Measurements from ENCODE around the gene DNAJC24.

Gene DNAJC24

GRCh38 chr11:31433851-31434250 lies 64.2 kb downstream of the DNAJC24 start:
- H3K4me3 Mint-ChIP-seq = no peak overlapping the region
- no peak overlapping the region for H3K27ac Mint-ChIP-seq
- H3K9me3 Mint-ChIP-seq = no peaks in the 10 kb centered on the region
- H3K36me3 Mint-ChIP-seq (ENCODE audit: low read depth) = peaks cover 6% of the 10 kb centered on the region
- no peaks in the 10 kb centered on the region for H3K27me3 Mint-ChIP-seq (ENCODE audit: low read depth)
- H3K4me1 Mint-ChIP-seq (ENCODE audit: low read depth) = peaks cover 7% of the 10 kb centered on the region

DNA sequence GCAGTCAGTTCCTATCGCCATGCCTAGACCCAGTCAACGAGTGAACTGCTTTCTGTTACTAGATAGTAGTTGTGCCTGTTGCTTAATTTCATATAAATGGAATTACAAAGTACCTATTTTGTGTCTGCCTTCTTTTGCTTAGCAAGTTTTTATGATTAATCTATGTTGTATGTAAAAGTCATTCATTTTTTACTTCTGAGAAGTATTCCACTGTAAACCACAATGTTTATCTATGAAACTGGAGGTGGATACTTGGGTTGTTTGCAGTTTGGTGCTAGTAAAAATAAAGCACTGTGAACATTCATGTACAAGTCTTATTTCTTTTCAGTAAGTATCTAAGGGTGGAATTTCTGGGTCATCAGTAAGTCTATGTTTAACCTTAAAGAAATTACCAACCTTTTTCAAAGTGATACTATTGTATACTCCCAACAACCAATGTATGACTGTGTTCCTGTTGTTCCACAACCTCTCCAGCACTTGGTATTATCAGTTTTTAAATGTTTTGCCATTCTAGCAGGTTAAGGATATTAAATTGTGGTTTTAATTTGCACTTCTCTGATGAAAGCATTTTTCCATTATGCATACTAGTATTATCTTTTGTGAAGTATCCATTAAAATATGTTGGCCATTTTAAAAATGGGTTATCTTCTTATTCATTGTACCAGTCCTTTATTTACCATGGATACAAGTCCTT lies 68.2 kb downstream of the DNAJC24 start:
- no peak overlapping the region for H3K4me3 Mint-ChIP-seq
- H3K27me3 Mint-ChIP-seq (ENCODE audit: low read depth) = no peaks in the 10 kb centered on the region
- H3K4me1 Mint-ChIP-seq (ENCODE audit: low read depth) = peaks cover 7% of the 10 kb centered on the region
- H3K27ac Mint-ChIP-seq = no peak overlapping the region
- H3K36me3 Mint-ChIP-seq (ENCODE audit: low read depth) = no peaks in the 10 kb centered on the region
- H3K9me3 Mint-ChIP-seq = no peaks in the 10 kb centered on the region

DNA sequence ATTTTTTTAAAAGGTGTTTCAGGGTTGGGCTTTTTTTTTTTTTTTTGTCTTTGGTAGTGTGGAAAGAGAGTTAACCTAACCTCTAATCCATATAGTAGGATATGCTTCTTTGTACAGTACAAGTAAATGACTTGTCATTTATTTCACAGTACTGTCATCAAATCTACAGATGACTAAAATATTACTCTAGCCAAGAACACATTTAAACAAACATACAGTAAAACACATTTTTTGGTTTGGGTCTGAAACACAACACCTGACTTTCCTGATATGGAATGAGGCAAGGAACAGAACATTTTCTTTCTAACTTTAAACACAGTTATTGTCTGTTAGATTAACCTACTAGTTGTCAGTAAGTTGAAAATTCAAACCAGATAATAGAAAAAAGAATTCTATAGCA lies 71.6 kb downstream of the DNAJC24 start:
- H3K4me1 Mint-ChIP-seq (ENCODE audit: low read depth) = peaks cover 9% of the 10 kb centered on the region
- H3K9me3 Mint-ChIP-seq = no peaks in the 10 kb centered on the region
- H3K4me3 Mint-ChIP-seq = no peak overlapping the region
- H3K36me3 Mint-ChIP-seq (ENCODE audit: low read depth) = peaks cover 5% of the 10 kb centered on the region
- no peaks in the 10 kb centered on the region for H3K27me3 Mint-ChIP-seq (ENCODE audit: low read depth)
- H3K27ac Mint-ChIP-seq = no peak overlapping the region

DNA sequence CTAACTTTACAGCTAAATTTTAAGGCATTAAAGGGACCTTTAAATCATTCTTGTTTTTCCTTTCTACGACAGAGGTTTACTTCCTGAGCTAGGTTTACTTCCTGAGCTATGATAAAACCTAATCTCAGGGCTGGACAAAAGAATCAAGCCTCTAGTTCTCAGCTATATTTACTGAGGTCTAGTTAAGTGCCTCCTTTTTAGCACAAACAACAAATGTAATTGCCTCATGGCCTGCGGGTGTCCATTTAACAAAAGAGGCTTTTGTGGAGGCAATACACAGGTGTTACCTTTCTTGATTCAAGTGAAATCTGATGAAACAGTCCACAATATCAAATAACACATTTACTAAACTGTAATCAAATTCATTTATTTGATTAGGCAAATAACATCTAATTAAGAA lies 72.4 kb downstream of the DNAJC24 start:
- H3K27me3 Mint-ChIP-seq (ENCODE audit: low read depth) = no peaks in the 10 kb centered on the region
- H3K4me3 Mint-ChIP-seq = no peak overlapping the region
- peaks cover 9% of the 10 kb centered on the region for H3K4me1 Mint-ChIP-seq (ENCODE audit: low read depth)
- no peaks in the 10 kb centered on the region for H3K9me3 Mint-ChIP-seq
- H3K36me3 Mint-ChIP-seq (ENCODE audit: low read depth) = peaks cover 8% of the 10 kb centered on the region
- H3K27ac Mint-ChIP-seq = no peak overlapping the region

GRCh38 chr11:31443802-31444201 lies 74.1 kb downstream of the DNAJC24 start:
- Mint-ChIP-seq H3K4me3 (no peak overlapping the region), H3K27me3 (ENCODE audit: low read depth) (no peaks in the 10 kb centered on the region), H3K9me3 (no peaks in the 10 kb centered on the region), H3K36me3 (ENCODE audit: low read depth) (peaks cover 10% of the 10 kb centered on the region), H3K4me1 (ENCODE audit: low read depth) (peaks cover 1% of the 10 kb centered on the region), H3K27ac (no peak overlapping the region)

GRCh38 chr11:31445621-31446020 lies 76.0 kb downstream of the DNAJC24 start:
- H3K4me3 Mint-ChIP-seq = no peak overlapping the region
- H3K4me1 Mint-ChIP-seq (ENCODE audit: low read depth) = peaks cover 1% of the 10 kb centered on the region
- H3K36me3 Mint-ChIP-seq (ENCODE audit: low read depth) = peaks cover 13% of the 10 kb centered on the region
- H3K27ac Mint-ChIP-seq = no peak overlapping the region
- no peaks in the 10 kb centered on the region for H3K27me3 Mint-ChIP-seq (ENCODE audit: low read depth)
- no peaks in the 10 kb centered on the region for H3K9me3 Mint-ChIP-seq

GRCh38 chr11:31449040-31449439 lies 79.4 kb downstream of the DNAJC24 start:
- Mint-ChIP-seq H3K9me3 (no peaks in the 10 kb centered on the region), H3K36me3 (ENCODE audit: low read depth) (peaks cover 26% of the 10 kb centered on the region), H3K27me3 (ENCODE audit: low read depth) (no peaks in the 10 kb centered on the region), H3K4me1 (ENCODE audit: low read depth) (no peaks in the 10 kb centered on the region), H3K27ac (no peak overlapping the region), H3K4me3 (no peak overlapping the region)

DNA sequence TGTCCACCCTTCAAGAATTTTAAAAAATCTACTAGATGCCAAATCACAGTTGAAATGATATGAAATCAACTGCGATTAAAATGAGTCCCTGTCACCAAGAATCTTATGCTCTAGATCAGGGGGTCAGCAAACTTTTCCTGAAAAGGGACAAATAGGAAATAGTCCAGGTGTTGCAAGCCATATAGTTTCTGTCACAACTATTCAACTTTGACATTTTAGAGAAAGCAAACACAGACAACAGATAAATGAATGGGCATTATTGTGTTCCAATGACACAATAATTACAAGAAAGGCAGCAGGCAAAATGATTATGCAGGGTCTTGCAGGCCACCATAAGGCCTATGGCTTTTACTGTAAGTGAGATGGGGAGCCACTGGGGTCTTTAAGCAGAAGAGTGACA lies 81.2 kb downstream of the DNAJC24 start:
- H3K9me3 Mint-ChIP-seq = no peaks in the 10 kb centered on the region
- H3K27me3 Mint-ChIP-seq (ENCODE audit: low read depth) = no peaks in the 10 kb centered on the region
- H3K4me3 Mint-ChIP-seq = no peak overlapping the region
- no peaks in the 10 kb centered on the region for H3K4me1 Mint-ChIP-seq (ENCODE audit: low read depth)
- H3K36me3 Mint-ChIP-seq (ENCODE audit: low read depth) = peaks cover 26% of the 10 kb centered on the region
- H3K27ac Mint-ChIP-seq = no peak overlapping the region

DNA sequence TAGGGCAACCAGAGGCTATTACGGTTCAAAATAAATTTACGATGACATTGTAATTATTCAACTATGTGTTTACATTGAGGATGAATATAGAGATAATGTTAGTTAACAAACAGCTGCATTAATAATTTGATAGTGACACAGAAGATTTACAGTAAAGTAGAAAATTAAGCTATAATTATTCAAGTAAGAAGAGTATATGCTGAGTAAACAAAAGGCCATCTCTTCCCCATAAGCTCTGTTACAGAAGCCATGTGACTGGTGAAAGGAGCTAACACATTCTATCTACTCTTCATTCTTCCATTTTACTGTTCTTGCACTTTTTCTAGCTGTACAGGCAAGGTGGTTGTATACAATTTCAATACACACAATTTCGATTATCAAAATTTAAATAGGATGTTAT lies 85.5 kb downstream of the DNAJC24 start:
- H3K4me3 Mint-ChIP-seq = no peak overlapping the region
- H3K9me3 Mint-ChIP-seq = no peaks in the 10 kb centered on the region
- no peaks in the 10 kb centered on the region for H3K27me3 Mint-ChIP-seq (ENCODE audit: low read depth)
- peaks cover 20% of the 10 kb centered on the region for H3K36me3 Mint-ChIP-seq (ENCODE audit: low read depth)
- H3K27ac Mint-ChIP-seq = no peak overlapping the region
- no peaks in the 10 kb centered on the region for H3K4me1 Mint-ChIP-seq (ENCODE audit: low read depth)

DNA sequence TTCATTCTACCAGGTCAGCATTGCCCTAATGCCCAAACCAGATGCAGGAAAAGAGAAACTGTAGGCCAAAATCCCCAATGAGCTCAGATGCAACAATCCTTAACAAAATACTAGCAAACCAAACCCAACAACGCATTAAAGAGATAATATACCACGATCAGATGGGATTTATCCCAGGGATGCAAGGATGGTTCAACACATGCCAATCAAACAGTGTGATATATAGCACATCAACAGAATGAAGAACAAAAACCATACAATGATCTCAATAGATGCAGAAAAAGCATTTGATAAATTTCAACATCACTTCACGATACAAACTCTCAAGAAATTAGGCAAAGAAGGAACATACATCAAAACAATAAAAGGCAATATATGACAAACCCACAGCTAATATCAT lies 94.8 kb downstream of the DNAJC24 start:
- Mint-ChIP-seq H3K9me3 (peaks cover 23% of the 10 kb centered on the region), H3K36me3 (ENCODE audit: low read depth) (peaks cover 22% of the 10 kb centered on the region), H3K4me3 (no peak overlapping the region), H3K27ac (no peak overlapping the region), H3K27me3 (ENCODE audit: low read depth) (no peaks in the 10 kb centered on the region), H3K4me1 (ENCODE audit: low read depth) (no peaks in the 10 kb centered on the region)

GRCh38 chr11:31474083-31474482 lies 104.4 kb downstream of the DNAJC24 start:
- no peak overlapping the region for H3K27ac Mint-ChIP-seq
- no peak overlapping the region for H3K4me3 Mint-ChIP-seq
- no peaks in the 10 kb centered on the region for H3K27me3 Mint-ChIP-seq (ENCODE audit: low read depth)
- H3K36me3 Mint-ChIP-seq (ENCODE audit: low read depth) = peaks cover 2% of the 10 kb centered on the region
- no peaks in the 10 kb centered on the region for H3K4me1 Mint-ChIP-seq (ENCODE audit: low read depth)
- no peaks in the 10 kb centered on the region for H3K9me3 Mint-ChIP-seq

- Mint-ChIP-seq H3K27ac (no peak overlapping the region), H3K36me3 (ENCODE audit: low read depth) (no peaks in the 10 kb centered on the region), H3K4me3 (no peak overlapping the region), H3K27me3 (ENCODE audit: low read depth) (no peaks in the 10 kb centered on the region), H3K9me3 (no peaks in the 10 kb centered on the region), H3K4me1 (ENCODE audit: low read depth) (no peaks in the 10 kb centered on the region)
Measured at GRCh38 chr11:31477528-31478222, 108.0 kb downstream of the DNAJC24 start.

DNA sequence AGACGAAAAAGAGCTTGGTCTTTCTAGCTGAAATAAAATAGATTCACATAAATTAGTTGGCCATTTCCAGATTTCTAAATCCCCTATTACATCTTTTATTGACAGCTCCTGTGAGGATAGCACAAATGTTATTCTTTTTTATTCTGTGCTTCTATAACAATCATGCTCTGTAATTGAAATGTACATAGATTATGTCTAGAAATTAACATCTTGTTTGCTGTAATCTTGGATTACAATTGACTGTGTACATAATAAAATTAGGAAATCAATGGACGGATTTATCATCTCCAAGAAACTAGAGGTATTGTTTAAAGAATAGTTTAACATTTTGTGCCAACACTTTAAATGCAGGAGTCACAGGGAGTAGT lies 108.5 kb downstream of the DNAJC24 start:
- H3K9me3 Mint-ChIP-seq = no peaks in the 10 kb centered on the region
- no peak overlapping the region for H3K4me3 Mint-ChIP-seq
- no peaks in the 10 kb centered on the region for H3K4me1 Mint-ChIP-seq (ENCODE audit: low read depth)
- H3K36me3 Mint-ChIP-seq (ENCODE audit: low read depth) = no peaks in the 10 kb centered on the region
- H3K27me3 Mint-ChIP-seq (ENCODE audit: low read depth) = no peaks in the 10 kb centered on the region
- H3K27ac Mint-ChIP-seq = no peak overlapping the region

GRCh38 chr11:31479066-31479465 lies 109.4 kb downstream of the DNAJC24 start:
- Mint-ChIP-seq H3K9me3 (no peaks in the 10 kb centered on the region), H3K4me1 (ENCODE audit: low read depth) (no peaks in the 10 kb centered on the region)

DNA sequence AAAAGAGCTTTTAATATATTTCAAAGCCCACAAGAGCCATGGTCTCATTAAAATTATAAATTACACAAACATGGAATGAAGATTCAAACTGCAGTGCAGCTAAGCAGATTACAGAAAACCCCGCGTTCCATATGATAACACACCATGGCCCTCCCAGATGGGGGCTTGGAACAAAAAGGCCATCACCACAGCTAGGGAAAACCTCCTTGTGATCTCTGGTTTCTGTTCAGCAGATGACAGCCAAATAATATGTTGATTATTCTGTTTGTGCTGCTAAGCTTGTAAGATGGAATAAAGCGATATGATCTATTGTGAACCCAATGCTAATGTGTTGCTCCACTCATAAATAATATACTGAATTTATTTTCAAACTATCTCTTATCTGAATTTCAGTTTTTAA lies 111.3 kb downstream of the DNAJC24 start:
- Mint-ChIP-seq H3K4me3 (no peak overlapping the region), H3K4me1 (ENCODE audit: low read depth) (no peaks in the 10 kb centered on the region), H3K36me3 (ENCODE audit: low read depth) (no peaks in the 10 kb centered on the region), H3K27ac (no peak overlapping the region), H3K27me3 (ENCODE audit: low read depth) (no peaks in the 10 kb centered on the region), H3K9me3 (no peaks in the 10 kb centered on the region)

More at GRCh38 chr11:31479066-31479465, 109.4 kb downstream of the DNAJC24 start:
- H3K27me3 Mint-ChIP-seq (ENCODE audit: low read depth) = no peaks in the 10 kb centered on the region
- H3K36me3 Mint-ChIP-seq (ENCODE audit: low read depth) = no peaks in the 10 kb centered on the region
- no peak overlapping the region for H3K4me3 Mint-ChIP-seq
- H3K27ac Mint-ChIP-seq = no peak overlapping the region
